Stomach (tissue), 4 donors: ENCODE measurements around the gene HYAL2.

Experiments
- CTCF ChIP-seq, 7 experiments: fragments of 450-650 bp in 4 of 7; fragments of 200-600 bp in 3 of 7; sonication (generic) in 3 of 7; IDR thresholded peaks; one replicate each; pipeline ENCODE4 v1.5.1; 2016 to 2019; ENCODE audit warnings: antibody characterized with exemption in 7 of 7, control low read depth in 2 of 7, mild to moderate bottlenecking in 1 of 7
- POLR2A ChIP-seq, 4 donors: fragments of 450-650 bp; IDR thresholded peaks; one replicate each; pipeline ENCODE4 v1.6.1; 2016; ENCODE audit warnings: antibody characterized with exemption in 4 of 4, control low read depth in 2 of 4, mild to moderate bottlenecking in 1 of 4, moderate library complexity in 1 of 4
- POLR2AphosphoS5 ChIP-seq, 3 donors: sonication (generic); formaldehyde crosslinking; IDR thresholded peaks; one replicate each; pipeline ENCODE4 v1.6.1; 2016; ENCODE audit warnings: antibody characterized with exemption in 3 of 3

DNA sequence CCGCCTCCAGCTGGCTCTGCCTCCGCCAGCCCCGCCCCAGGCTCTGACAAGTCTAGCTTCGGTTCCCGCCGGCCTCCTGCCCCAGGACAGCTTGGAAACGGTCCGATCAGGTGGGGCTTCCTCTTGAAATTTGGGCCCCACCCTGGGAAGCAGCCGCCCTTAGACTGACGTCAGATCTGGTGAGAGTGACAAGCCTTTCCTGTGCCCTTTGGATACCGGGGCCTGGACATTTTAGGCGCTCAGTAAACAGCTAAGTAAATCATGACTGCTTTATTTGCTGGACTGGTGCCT lies 23.0 kb downstream of the HYAL2 start:
- TF ChIP-seq CTCF (IDR thresholded peaks at IDR 0.05) = no peak
- no peak for TF ChIP-seq POLR2A (IDR thresholded peaks at IDR 0.05)
- TF ChIP-seq POLR2AphosphoS5 (IDR thresholded peaks at IDR 0.05) = peak in 2 of 3 donors; percentile 2 to 30
